Esophagus (tissue), 2 donors: ENCODE measurements around the gene ADAMTS12. TPM values are rescaled to one million over a fixed set of nuclear protein-coding genes. Genes with fewer than 3 reads are reported as not detected.
"Not testable (repeated sequence)": the region's sequence is repeated elsewhere in the genome, so short reads cannot be mapped to it uniquely, and the experiment has no call there.

Experiments
- H3K27ac ChIP-seq, 2 donors: one replicate each; pipeline ENCODE4 v1.5.1; 2013; ENCODE audit warnings: low read depth in 2 of 2, mild to moderate bottlenecking in 2 of 2, inconsistent platforms in 1 of 2, low read length in 1 of 2, moderate library complexity in 1 of 2
- H3K27me3 ChIP-seq, 2 donors: one replicate each; pipeline ENCODE4 v1.6.1; 2013; ENCODE audit warnings: low read length in 2 of 2, control low read depth in 1 of 2, mild to moderate bottlenecking in 1 of 2; ENCODE audit not compliant: insufficient read depth in 2 of 2, control insufficient read depth in 1 of 2
- H3K36me3 ChIP-seq, 2 donors: one replicate each; pipeline ENCODE4 v1.6.1; 2013; ENCODE audit warnings: low read length in 1 of 2; ENCODE audit not compliant: control insufficient read depth in 2 of 2, insufficient read depth in 2 of 2
- H3K4me1 ChIP-seq, 2 donors: one replicate each; pipeline ENCODE4 v1.6.1; 2013; ENCODE audit warnings: low read length in 1 of 2; ENCODE audit not compliant: control insufficient read depth in 2 of 2, insufficient read depth in 2 of 2
- H3K4me3 ChIP-seq, 2 donors: one replicate each; pipeline ENCODE4 v1.5.1; 2013; ENCODE audit warnings: low read length in 2 of 2, mild to moderate bottlenecking in 2 of 2, low read depth in 1 of 2, moderate library complexity in 1 of 2
- H3K9me3 ChIP-seq, 2 donors: one replicate each; pipeline ENCODE4 v1.6.1; 2013; ENCODE audit warnings: mild to moderate bottlenecking in 2 of 2, low read depth in 1 of 2, low read length in 1 of 2, moderate library complexity in 1 of 2; ENCODE audit not compliant: control insufficient read depth in 2 of 2, insufficient read depth in 1 of 2
- WGBS, 2 donors: extraction: QIAGEN DNeasy Blood & Tissue Kit; methylation state at CpG; one replicate each; pipeline ENCODE4 v1.1.7; 2013; 5-methylcytosine and 5-hydroxymethylcytosine counted together
- polyA plus RNA-seq, 2 donors: library from polyadenylated mRNA; stranded (reverse); fragments of 200-250 nt; gene quantifications; one replicate each; pipeline ENCODE4 v1.2.3, GENCODE V29; 2013
- donor health status: healthy with polysubstance abuse.
- donor health status: Bipolar disorder and iron deficiency.

The ADAMTS12 gene
- polyA plus RNA-seq, 2 donors = 0.06 to 0.20 TPM

- Histone ChIP-seq H3K4me3 (no peak overlapping the region), H3K27me3 (no peaks in the 10 kb centered on the region), H3K27ac (no peak overlapping the region), H3K4me1 (no peaks in the 10 kb centered on the region), H3K36me3 (no peaks in the 10 kb centered on the region), H3K9me3 (peaks cover 0 to 2% of the 10 kb centered on the region in 2 donors)
- WGBS, 2 donors = 44 to 55% methylated on average over 4 of the region's 4 CpGs
Observed at GRCh38 chr5:33888587-33888986, 3.2 kb downstream of the ADAMTS12 start.

- Histone ChIP-seq H3K27ac (no peak overlapping the region), H3K27me3 (no peaks in the 10 kb centered on the region), H3K36me3 (no peaks in the 10 kb centered on the region), H3K4me1 (no peaks in the 10 kb centered on the region), H3K4me3 (no peak overlapping the region), H3K9me3 (no peaks in the 10 kb centered on the region)
- WGBS, 2 donors = 67 to 93% methylated on average over 3 of the region's 3 CpGs
Observed at GRCh38 chr5:33887268-33887667, 4.5 kb downstream of the ADAMTS12 start.

GRCh38 chr5:33886283-33886682 lies 5.5 kb downstream of the ADAMTS12 start:
- H3K36me3 ChIP-seq = no peaks in the 10 kb centered on the region
- no peak overlapping the region for H3K27ac ChIP-seq
- WGBS, 2 donors = 60 to 66% methylated on average over 4 of the region's 4 CpGs
- no peaks in the 10 kb centered on the region for H3K9me3 ChIP-seq
- H3K4me1 ChIP-seq = no peaks in the 10 kb centered on the region
- H3K4me3 ChIP-seq = no peak overlapping the region
- H3K27me3 ChIP-seq = no peaks in the 10 kb centered on the region

- 68% methylated on average over 3 of the region's 3 CpGs for WGBS, 2 donors
Observed at GRCh38 chr5:33885679-33886078, 6.1 kb downstream of the ADAMTS12 start.

GRCh38 chr5:33883482-33883881 lies 8.3 kb downstream of the ADAMTS12 start:
- no peaks in the 10 kb centered on the region for H3K4me1 ChIP-seq
- 82 to 86% methylated on average over 3 of the region's 3 CpGs for WGBS, 2 donors

More at GRCh38 chr5:33885679-33886078, 6.1 kb downstream of the ADAMTS12 start:
- Histone ChIP-seq H3K4me1 (no peaks in the 10 kb centered on the region), H3K27ac (no peak overlapping the region), H3K36me3 (no peaks in the 10 kb centered on the region), H3K9me3 (no peaks in the 10 kb centered on the region), H3K4me3 (no peak overlapping the region), H3K27me3 (no peaks in the 10 kb centered on the region)

GRCh38 chr5:33880319-33880718 lies 11.5 kb downstream of the ADAMTS12 start:
- Histone ChIP-seq H3K4me1 (no peaks in the 10 kb centered on the region), H3K9me3 (no peaks in the 10 kb centered on the region), H3K27me3 (no peaks in the 10 kb centered on the region), H3K4me3 (no peak overlapping the region), H3K36me3 (no peaks in the 10 kb centered on the region), H3K27ac (no peak overlapping the region)
- 89 to 91% methylated on average over 3 of the region's 3 CpGs for WGBS, 2 donors

More at GRCh38 chr5:33883482-33883881, 8.3 kb downstream of the ADAMTS12 start:
- no peak overlapping the region for H3K27ac ChIP-seq
- H3K9me3 ChIP-seq = no peaks in the 10 kb centered on the region
- H3K27me3 ChIP-seq = no peaks in the 10 kb centered on the region
- no peaks in the 10 kb centered on the region for H3K36me3 ChIP-seq
- H3K4me3 ChIP-seq = no peak overlapping the region

GRCh38 chr5:33877449-33877848 lies 14.3 kb downstream of the ADAMTS12 start:
- Histone ChIP-seq H3K4me3 (no peak overlapping the region), H3K27ac (no peak overlapping the region), H3K4me1 (no peaks in the 10 kb centered on the region), H3K36me3 (no peaks in the 10 kb centered on the region), H3K27me3 (no peaks in the 10 kb centered on the region), H3K9me3 (no peaks in the 10 kb centered on the region)
- 58 to 65% methylated on average over 4 of the region's 4 CpGs for WGBS, 2 donors

- 100% methylated on average over 1 of the region's 1 CpG for WGBS, 2 donors
- H3K9me3 ChIP-seq = peaks cover 6% of the 10 kb centered on the region in 2 donors
- no peaks in the 10 kb centered on the region for H3K27me3 ChIP-seq
- no peak overlapping the region for H3K4me3 ChIP-seq
- H3K27ac ChIP-seq = no peak overlapping the region
- no peaks in the 10 kb centered on the region for H3K4me1 ChIP-seq
- no peaks in the 10 kb centered on the region for H3K36me3 ChIP-seq
Observed at GRCh38 chr5:33867241-33867640, 24.5 kb downstream of the ADAMTS12 start.

- not testable (repeated sequence) for H3K36me3 ChIP-seq, H3K27ac ChIP-seq, H3K4me1 ChIP-seq, H3K9me3 ChIP-seq, H3K4me3 ChIP-seq, H3K27me3 ChIP-seq
- 40 to 43% methylated on average over 4 of the region's 4 CpGs for WGBS, 2 donors
Observed at GRCh38 chr5:33859177-33859576, 32.6 kb downstream of the ADAMTS12 start.

GRCh38 chr5:33857037-33857436 lies 34.8 kb downstream of the ADAMTS12 start:
- Histone ChIP-seq H3K36me3 (no peaks in the 10 kb centered on the region), H3K4me3 (no peak overlapping the region), H3K9me3 (no peaks in the 10 kb centered on the region), H3K27ac (no peak overlapping the region), H3K4me1 (peaks cover 0 to 2% of the 10 kb centered on the region in 2 donors), H3K27me3 (no peaks in the 10 kb centered on the region)
- 82 to 87% methylated on average over 5 of the region's 5 CpGs for WGBS, 2 donors
